GM19438 (cell line): ENCODE data around the gene BRAF.
"Not testable (repeated sequence)": the region's sequence is repeated elsewhere in the genome, so short reads cannot be mapped to it uniquely, and the experiment has no call there.

Source experiments
- ATAC-seq: cut with Tn5 transposase; IDR thresholded peaks from one replicate; pipeline ENCODE4 v1.9.1; 2021; ENCODE audit warnings: low read depth; ENCODE audit not compliant: unreplicated experiment

The BRAF gene

GRCh38 chr7:140671966-140672365 is 252.8 kb downstream of the BRAF start:
- ATAC-seq, result no peak

DNA sequence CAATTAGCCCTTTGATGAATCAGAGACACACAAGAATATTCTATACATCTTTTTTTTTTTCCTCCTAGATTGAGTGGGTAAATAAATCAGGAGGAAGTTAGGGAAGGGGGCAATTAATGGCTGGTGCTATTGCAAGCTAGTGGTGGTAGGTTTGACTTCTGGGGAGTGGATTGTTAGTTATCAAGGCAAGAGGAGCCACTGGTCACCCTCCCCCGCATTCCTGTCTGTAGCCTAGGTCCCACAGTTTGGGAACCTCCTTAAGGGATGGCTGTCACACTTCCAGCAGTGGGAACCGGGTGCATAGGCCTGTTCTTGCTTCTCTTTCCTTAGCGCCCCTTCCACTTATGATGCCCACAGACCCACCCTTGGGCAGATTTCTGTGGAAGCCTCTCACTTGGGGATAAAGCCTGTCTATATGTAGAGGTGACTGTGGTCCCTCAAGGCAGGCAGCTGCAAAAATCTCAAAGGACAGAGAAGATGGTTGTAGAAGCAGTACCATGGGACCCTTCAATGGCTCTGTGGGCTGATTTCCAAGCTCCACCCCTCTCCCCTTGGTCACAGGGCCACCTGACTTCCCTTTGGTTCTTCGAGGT is 254.3 kb downstream of the BRAF start:
- no peak for ATAC-seq

GRCh38 chr7:140669862-140670261 is 254.9 kb downstream of the BRAF start:
- ATAC-seq, result not testable (repeated sequence)

DNA sequence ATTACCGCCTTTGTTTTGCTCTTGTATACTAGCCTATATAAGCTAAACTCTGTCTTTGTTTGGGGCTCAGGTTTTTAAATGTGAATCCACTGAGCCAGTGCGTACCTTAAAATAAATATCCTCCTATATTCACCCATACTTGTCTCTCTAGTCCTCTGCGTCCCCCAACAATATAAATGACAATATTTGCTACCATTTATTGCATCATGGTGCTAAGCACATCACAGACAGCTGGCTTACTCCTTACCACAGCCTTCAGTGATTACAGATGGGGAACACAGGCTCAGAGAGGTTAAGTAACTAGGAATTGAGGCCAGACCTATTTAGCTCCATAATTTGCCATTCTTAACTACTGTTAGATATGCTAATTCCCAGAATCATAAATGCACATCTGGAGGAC is 255.4 kb downstream of the BRAF start:
- ATAC-seq, result no peak
